Loucy (cell line): Measurements from ENCODE around the gene PIP.
"Not testable (repeated sequence)": the region's sequence is repeated elsewhere in the genome, so short reads cannot be mapped to it uniquely, and the experiment has no call there.

Experiments
- H2AFZ ChIP-seq: fragments of 200-600 bp; sonication (generic); 2 replicates; pipeline ENCODE4 v1.6.0; 2016; ENCODE audit warnings: antibody characterized with exemption, mild to moderate bottlenecking, low read length, moderate library complexity
- H3F3A ChIP-seq: fragments of 200-600 bp; 2 replicates; pipeline ENCODE4 v1.6.0; 2016; ENCODE audit warnings: antibody characterized with exemption, low read depth, mild to moderate bottlenecking
- H3K27me3 ChIP-seq: fragments of 200-600 bp; sonication (generic); 2 replicates; pipeline ENCODE4 v1.6.1; 2014; ENCODE audit warnings: low read length, mild to moderate bottlenecking; ENCODE audit not compliant: insufficient read depth, poor library complexity, severe bottlenecking
- H3K36me3 ChIP-seq: fragments of 200-600 bp; sonication (generic); 2 replicates; pipeline ENCODE4 v1.6.1; 2016; ENCODE audit warnings: low read length; ENCODE audit not compliant: insufficient read depth
- H3K4me1 ChIP-seq: fragments of 200-600 bp; sonication (generic); 2 replicates; pipeline ENCODE4 v1.5.1; 2014; ENCODE audit warnings: low read length, mild to moderate bottlenecking; ENCODE audit not compliant: insufficient read depth, poor library complexity, severe bottlenecking
- H3K4me2 ChIP-seq: fragments of 200-600 bp; sonication (generic); 2 replicates; pipeline ENCODE4 v1.6.0; 2014; ENCODE audit warnings: antibody characterized with exemption, low read length, low read depth, mild to moderate bottlenecking; ENCODE audit not compliant: poor library complexity, severe bottlenecking
- H3K4me3 ChIP-seq: fragments of 200-600 bp; sonication (generic); 2 replicates; pipeline ENCODE4 v1.5.1; 2014; ENCODE audit warnings: low read length, mild to moderate bottlenecking, mixed read lengths; ENCODE audit not compliant: poor library complexity, severe bottlenecking
- H3K79me2 ChIP-seq: fragments of 200-600 bp; sonication (generic); 2 replicates; pipeline ENCODE4 v1.6.1; 2014; ENCODE audit warnings: low read length; ENCODE audit not compliant: insufficient read depth
- H3K9ac ChIP-seq: fragments of 200-600 bp; sonication (generic); 2 replicates; pipeline ENCODE4 v1.6.0; 2014; ENCODE audit warnings: mild to moderate bottlenecking, low read depth, low read length, moderate library complexity; ENCODE audit not compliant: poor library complexity, severe bottlenecking
- H3K9me2 ChIP-seq: fragments of 200-600 bp; sonication (generic); replicated peaks from 2 replicates; pipeline ENCODE4 v1.6.1; 2016; ENCODE audit warnings: low read depth, low read length, mixed read lengths
- H3K9me3 ChIP-seq: fragments of 200-600 bp; sonication (generic); 2 replicates; pipeline ENCODE4 v1.6.1; 2014; ENCODE audit warnings: mild to moderate bottlenecking, antibody characterized with exemption, low read length, low read depth; ENCODE audit not compliant: insufficient read depth
- H4K20me1 ChIP-seq: fragments of 200-600 bp; sonication (generic); 2 replicates; pipeline ENCODE4 v1.6.0; 2014; ENCODE audit warnings: antibody characterized with exemption, low read length, mild to moderate bottlenecking; ENCODE audit not compliant: insufficient read depth, poor library complexity, severe bottlenecking
- CTCF ChIP-seq: fragments of 200-600 bp; sonication (generic); conservative IDR thresholded peaks from 2 replicates; pipeline ENCODE4 v1.5.1; 2014; ENCODE audit warnings: mild to moderate bottlenecking, antibody characterized with exemption, low read length
- EZH2phosphoT487 ChIP-seq: fragments of 200-600 bp; IDR thresholded peaks from 2 replicates; pipeline ENCODE4 v1.6.1; 2018; ENCODE audit warnings: antibody characterized with exemption, mild to moderate bottlenecking, moderate library complexity, borderline replicate concordance

PIP gene

GRCh38 chr7:143096146-143096545, 35.7 kb upstream of the PIP start:
- no peak overlapping the region for H2AFZ ChIP-seq
- H3K79me2 ChIP-seq = no peaks in the 10 kb centered on the region
- no peak overlapping the region for H3K9ac ChIP-seq
- H3K4me1 ChIP-seq = no peaks in the 10 kb centered on the region
- no peak for TF ChIP-seq EZH2phosphoT487
- TF ChIP-seq CTCF = no peak
- no peaks in the 10 kb centered on the region for H4K20me1 ChIP-seq
- no peaks in the 10 kb centered on the region for H3K9me2 ChIP-seq
- H3F3A ChIP-seq = no peaks in the 10 kb centered on the region
- H3K36me3 ChIP-seq = no peaks in the 10 kb centered on the region; the same call in 1 of the 2 replicates
- peaks cover 24% of the 10 kb centered on the region for H3K9me3 ChIP-seq
- H3K27me3 ChIP-seq = no peaks in the 10 kb centered on the region
- H3K4me2 ChIP-seq = no peak overlapping the region
- no peak overlapping the region for H3K4me3 ChIP-seq

GRCh38 chr7:143099579-143099978, 32.3 kb upstream of the PIP start:
- peaks cover 24% of the 10 kb centered on the region for H3K9me3 ChIP-seq
- not testable (repeated sequence) for H3K36me3 ChIP-seq, H3K9ac ChIP-seq, H3K27me3 ChIP-seq, H3K4me1 ChIP-seq, H3K4me3 ChIP-seq, H3K9me2 ChIP-seq, H3K4me2 ChIP-seq, H4K20me1 ChIP-seq, H2AFZ ChIP-seq, H3K79me2 ChIP-seq, H3F3A ChIP-seq

- Histone ChIP-seq H4K20me1 (no peaks in the 10 kb centered on the region), H3K9ac (no peak overlapping the region), H3K36me3 (no peaks in the 10 kb centered on the region), H3K9me3 (peaks cover 5% of the 10 kb centered on the region; the same call in 1 of the 2 replicates), H3K4me1 (no peaks in the 10 kb centered on the region), H2AFZ (no peak overlapping the region), H3K4me3 (no peak overlapping the region), H3F3A (no peaks in the 10 kb centered on the region), H3K9me2 (no peaks in the 10 kb centered on the region), H3K27me3 (no peaks in the 10 kb centered on the region), H3K79me2 (no peaks in the 10 kb centered on the region), H3K4me2 (no peak overlapping the region)
- TF ChIP-seq CTCF = no peak
- no peak for TF ChIP-seq EZH2phosphoT487
Measured at GRCh38 chr7:143104759-143105158, 27.1 kb upstream of the PIP start.

- not testable (repeated sequence) for H3K9me3 ChIP-seq, H3K4me2 ChIP-seq, H3K9me2 ChIP-seq, H4K20me1 ChIP-seq, H3K4me3 ChIP-seq, H3K9ac ChIP-seq, H2AFZ ChIP-seq, H3K79me2 ChIP-seq, H3F3A ChIP-seq, H3K4me1 ChIP-seq, H3K27me3 ChIP-seq, H3K36me3 ChIP-seq
Measured at GRCh38 chr7:143108019-143108418, 23.9 kb upstream of the PIP start.
